ENCODE data around the gene SNX32. TPM values are rescaled to one million over a fixed set of nuclear protein-coding genes. Genes with fewer than 3 reads are reported as not detected.

Gene SNX32
- total and polyA plus RNA-seq, 2 of the 13 experiments (the other 11 are each of a cell fraction or from before 2014, with no cell fraction given), result 0.09 to 0.34 TPM

DNA sequence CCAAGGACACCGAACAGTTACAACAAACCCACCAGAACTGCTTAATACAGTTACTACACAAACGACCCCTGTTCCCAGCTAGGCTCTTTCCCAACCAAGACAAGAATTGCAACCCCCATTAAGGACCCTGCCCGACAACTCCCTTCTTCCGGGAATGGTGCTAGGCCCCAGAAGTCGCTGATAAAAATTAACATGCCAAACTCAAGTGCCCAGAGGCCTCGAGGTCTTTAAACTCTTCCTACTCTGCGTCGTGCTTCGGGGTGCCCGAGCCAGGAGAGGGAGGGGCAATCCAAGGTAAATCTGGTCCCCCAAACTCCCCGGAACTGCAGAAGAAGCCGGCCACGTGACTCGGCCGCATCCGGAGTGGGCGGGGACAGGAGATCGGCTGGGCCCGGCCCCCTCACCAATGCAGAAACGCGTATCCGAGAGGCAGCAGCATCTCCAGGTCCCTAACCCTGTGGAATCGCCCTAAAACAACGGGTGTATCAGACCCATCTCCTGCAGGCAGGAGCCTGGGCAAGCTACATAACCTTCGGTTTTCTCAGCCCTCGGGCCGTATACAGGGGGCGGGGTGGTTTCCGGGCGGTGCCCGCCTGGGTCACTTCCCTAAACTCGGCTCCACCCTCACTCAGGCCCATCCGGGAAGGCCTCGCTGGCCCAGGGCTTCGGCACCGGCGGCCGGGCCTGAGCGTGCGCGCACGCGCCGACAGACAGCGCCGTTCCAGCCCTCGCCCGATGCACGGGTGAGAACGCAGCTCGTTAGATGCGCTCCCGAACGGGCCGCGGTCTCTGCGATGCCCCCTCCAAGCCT lies 23.1 kb downstream of the SNX32 start (continued):
- TF ChIP-seq MLLT10 (CRISPR knock-in tag; IDR thresholded peaks at IDR 0.05) (no peak), ZNF274 (CRISPR knock-in tag; IDR thresholded peaks at IDR 0.05) (peak; percentile 65; the same call in 1 of the 2 replicates), ZNF550 (CRISPR knock-in tag; IDR thresholded peaks at IDR 0.05; ENCODE audit: borderline replicate concordance) (no peak), HDAC2 (CRISPR knock-in tag; IDR thresholded peaks at IDR 0.05) (peak; percentile 27; the same call in 1 of the 2 replicates), NFYC (CRISPR knock-in tag; IDR thresholded peaks at IDR 0.05) (no peak), FOXK1 (CRISPR knock-in tag; IDR thresholded peaks at IDR 0.05; ENCODE audit: borderline replicate concordance, low read depth) (0 out of 2 replicates have a peak, but pooled peaks have one; percentile 7)
- TF ChIP-seq, protein P1, sequence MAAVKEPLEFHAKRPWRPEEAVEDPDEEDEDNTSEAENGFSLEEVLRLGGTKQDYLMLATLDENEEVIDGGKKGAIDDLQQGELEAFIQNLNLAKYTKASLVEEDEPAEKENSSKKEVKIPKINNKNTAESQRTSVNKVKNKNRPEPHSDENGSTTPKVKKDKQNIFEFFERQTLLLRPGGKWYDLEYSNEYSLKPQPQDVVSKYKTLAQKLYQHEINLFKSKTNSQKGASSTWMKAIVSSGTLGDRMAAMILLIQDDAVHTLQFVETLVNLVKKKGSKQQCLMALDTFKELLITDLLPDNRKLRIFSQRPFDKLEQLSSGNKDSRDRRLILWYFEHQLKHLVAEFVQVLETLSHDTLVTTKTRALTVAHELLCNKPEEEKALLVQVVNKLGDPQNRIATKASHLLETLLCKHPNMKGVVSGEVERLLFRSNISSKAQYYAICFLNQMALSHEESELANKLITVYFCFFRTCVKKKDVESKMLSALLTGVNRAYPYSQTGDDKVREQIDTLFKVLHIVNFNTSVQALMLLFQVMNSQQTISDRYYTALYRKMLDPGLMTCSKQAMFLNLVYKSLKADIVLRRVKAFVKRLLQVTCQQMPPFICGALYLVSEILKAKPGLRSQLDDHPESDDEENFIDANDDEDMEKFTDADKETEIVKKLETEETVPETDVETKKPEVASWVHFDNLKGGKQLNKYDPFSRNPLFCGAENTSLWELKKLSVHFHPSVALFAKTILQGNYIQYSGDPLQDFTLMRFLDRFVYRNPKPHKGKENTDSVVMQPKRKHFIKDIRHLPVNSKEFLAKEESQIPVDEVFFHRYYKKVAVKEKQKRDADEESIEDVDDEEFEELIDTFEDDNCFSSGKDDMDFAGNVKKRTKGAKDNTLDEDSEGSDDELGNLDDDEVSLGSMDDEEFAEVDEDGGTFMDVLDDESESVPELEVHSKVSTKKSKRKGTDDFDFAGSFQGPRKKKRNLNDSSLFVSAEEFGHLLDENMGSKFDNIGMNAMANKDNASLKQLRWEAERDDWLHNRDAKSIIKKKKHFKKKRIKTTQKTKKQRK (IDR thresholded peaks at IDR 0.05; ENCODE audit: low read length), result no peak
- TF ChIP-seq, protein P2, sequence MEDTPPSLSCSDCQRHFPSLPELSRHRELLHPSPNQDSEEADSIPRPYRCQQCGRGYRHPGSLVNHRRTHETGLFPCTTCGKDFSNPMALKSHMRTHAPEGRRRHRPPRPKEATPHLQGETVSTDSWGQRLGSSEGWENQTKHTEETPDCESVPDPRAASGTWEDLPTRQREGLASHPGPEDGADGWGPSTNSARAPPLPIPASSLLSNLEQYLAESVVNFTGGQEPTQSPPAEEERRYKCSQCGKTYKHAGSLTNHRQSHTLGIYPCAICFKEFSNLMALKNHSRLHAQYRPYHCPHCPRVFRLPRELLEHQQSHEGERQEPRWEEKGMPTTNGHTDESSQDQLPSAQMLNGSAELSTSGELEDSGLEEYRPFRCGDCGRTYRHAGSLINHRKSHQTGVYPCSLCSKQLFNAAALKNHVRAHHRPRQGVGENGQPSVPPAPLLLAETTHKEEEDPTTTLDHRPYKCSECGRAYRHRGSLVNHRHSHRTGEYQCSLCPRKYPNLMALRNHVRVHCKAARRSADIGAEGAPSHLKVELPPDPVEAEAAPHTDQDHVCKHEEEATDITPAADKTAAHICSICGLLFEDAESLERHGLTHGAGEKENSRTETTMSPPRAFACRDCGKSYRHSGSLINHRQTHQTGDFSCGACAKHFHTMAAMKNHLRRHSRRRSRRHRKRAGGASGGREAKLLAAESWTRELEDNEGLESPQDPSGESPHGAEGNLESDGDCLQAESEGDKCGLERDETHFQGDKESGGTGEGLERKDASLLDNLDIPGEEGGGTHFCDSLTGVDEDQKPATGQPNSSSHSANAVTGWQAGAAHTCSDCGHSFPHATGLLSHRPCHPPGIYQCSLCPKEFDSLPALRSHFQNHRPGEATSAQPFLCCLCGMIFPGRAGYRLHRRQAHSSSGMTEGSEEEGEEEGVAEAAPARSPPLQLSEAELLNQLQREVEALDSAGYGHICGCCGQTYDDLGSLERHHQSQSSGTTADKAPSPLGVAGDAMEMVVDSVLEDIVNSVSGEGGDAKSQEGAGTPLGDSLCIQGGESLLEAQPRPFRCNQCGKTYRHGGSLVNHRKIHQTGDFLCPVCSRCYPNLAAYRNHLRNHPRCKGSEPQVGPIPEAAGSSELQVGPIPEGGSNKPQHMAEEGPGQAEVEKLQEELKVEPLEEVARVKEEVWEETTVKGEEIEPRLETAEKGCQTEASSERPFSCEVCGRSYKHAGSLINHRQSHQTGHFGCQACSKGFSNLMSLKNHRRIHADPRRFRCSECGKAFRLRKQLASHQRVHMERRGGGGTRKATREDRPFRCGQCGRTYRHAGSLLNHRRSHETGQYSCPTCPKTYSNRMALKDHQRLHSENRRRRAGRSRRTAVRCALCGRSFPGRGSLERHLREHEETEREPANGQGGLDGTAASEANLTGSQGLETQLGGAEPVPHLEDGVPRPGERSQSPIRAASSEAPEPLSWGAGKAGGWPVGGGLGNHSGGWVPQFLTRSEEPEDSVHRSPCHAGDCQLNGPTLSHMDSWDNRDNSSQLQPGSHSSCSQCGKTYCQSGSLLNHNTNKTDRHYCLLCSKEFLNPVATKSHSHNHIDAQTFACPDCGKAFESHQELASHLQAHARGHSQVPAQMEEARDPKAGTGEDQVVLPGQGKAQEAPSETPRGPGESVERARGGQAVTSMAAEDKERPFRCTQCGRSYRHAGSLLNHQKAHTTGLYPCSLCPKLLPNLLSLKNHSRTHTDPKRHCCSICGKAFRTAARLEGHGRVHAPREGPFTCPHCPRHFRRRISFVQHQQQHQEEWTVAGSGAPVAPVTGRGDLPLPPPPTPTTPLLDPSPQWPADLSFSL (CRISPR knock-in tag; IDR thresholded peaks at IDR 0.05), result no peak
- TF ChIP-seq, protein P3, sequence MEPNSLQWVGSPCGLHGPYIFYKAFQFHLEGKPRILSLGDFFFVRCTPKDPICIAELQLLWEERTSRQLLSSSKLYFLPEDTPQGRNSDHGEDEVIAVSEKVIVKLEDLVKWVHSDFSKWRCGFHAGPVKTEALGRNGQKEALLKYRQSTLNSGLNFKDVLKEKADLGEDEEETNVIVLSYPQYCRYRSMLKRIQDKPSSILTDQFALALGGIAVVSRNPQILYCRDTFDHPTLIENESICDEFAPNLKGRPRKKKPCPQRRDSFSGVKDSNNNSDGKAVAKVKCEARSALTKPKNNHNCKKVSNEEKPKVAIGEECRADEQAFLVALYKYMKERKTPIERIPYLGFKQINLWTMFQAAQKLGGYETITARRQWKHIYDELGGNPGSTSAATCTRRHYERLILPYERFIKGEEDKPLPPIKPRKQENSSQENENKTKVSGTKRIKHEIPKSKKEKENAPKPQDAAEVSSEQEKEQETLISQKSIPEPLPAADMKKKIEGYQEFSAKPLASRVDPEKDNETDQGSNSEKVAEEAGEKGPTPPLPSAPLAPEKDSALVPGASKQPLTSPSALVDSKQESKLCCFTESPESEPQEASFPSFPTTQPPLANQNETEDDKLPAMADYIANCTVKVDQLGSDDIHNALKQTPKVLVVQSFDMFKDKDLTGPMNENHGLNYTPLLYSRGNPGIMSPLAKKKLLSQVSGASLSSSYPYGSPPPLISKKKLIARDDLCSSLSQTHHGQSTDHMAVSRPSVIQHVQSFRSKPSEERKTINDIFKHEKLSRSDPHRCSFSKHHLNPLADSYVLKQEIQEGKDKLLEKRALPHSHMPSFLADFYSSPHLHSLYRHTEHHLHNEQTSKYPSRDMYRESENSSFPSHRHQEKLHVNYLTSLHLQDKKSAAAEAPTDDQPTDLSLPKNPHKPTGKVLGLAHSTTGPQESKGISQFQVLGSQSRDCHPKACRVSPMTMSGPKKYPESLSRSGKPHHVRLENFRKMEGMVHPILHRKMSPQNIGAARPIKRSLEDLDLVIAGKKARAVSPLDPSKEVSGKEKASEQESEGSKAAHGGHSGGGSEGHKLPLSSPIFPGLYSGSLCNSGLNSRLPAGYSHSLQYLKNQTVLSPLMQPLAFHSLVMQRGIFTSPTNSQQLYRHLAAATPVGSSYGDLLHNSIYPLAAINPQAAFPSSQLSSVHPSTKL (CRISPR knock-in tag; IDR thresholded peaks at IDR 0.05), result no peak; the same call in 1 of the 2 replicates
